HG03521 (cell line): ENCODE measurements around the gene FAM241B.

Experiments used
- ATAC-seq: cut with Tn5 transposase; IDR thresholded peaks from one replicate; pipeline ENCODE4 v1.9.1; 2021; ENCODE audit warnings: mild to moderate bottlenecking, moderate library complexity; ENCODE audit not compliant: unreplicated experiment

FAM241B gene

DNA sequence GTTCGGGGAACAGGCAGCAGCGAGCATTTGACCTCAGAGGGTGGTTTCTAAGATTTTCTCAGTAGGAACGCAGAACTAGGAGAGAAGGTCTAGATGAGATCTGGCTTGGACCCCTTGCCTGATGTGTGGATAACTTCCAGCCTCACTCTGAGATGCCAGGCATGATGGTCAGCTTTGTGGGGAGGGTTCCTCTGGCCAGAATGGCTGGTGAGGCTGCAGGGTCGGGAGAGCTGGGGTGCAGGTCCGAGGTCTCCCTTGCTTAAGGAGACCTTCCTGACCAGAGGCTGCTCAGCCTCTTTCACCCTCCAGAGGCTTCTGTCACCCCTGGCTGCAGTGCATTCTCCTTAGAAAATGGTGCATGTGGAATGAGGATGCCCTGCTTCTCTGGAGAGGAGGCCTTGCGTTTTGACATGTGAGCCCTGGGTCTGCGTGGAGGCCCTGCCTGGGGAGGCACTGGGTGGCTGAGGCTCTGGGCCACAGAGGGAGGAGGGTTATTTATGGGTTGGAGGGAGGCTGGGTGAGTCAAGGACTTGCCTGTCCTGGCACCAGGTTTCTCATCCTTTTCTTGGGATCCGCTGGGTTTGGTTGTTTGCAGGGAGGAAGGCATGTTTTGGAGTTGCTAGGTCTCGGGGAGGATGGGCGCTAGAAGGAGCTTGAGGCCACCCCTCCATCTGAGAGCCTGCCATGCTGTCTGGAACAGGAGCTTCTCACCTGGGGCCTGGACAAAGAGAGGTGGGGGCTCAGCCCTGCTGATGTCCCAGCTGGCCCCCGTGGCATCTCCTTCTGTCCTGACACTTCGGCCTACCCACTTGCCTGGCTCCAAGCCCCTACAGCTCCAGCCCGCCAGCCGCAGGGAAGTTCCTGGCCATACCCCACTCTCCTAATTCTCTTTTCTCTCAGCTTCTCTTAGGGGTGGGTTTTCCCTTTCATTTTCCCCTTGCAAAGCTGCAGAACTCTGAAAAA lies 3.9 kb downstream of the FAM241B start:
- no peak for ATAC-seq

DNA sequence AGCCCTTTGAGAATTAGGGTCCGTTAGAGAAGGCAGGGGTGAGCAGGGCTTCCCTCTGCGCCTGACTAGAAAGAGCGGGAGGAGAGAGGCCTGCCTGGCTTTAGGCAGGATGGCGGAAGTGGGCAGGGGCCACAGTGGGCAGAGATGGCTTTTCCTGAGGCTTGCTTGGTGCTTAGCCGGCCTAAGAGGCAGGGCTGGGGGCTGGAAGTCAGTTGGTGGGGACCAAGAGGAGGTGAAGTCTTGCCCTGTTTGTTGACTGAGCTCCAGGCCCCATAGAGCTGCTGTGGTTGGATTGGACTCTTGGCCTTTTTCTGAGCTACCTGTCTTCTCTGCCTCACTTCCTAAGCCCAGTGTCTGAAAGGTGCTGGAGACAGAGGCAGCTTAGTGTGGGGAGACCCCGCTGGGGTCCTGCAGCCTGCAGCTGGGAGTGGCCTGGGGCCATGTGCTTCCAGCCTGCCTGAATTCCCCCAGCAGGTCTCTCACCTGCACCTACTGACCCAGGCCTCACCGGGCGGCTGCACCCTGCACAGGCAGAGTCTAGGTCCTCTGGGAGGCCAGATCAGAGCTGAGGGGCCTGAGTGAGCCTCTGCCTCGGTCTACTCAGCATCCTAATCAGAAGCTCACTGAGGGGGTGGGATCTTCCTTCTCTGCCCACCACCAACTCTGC lies 4.8 kb downstream of the FAM241B start:
- ATAC-seq, result no peak

DNA sequence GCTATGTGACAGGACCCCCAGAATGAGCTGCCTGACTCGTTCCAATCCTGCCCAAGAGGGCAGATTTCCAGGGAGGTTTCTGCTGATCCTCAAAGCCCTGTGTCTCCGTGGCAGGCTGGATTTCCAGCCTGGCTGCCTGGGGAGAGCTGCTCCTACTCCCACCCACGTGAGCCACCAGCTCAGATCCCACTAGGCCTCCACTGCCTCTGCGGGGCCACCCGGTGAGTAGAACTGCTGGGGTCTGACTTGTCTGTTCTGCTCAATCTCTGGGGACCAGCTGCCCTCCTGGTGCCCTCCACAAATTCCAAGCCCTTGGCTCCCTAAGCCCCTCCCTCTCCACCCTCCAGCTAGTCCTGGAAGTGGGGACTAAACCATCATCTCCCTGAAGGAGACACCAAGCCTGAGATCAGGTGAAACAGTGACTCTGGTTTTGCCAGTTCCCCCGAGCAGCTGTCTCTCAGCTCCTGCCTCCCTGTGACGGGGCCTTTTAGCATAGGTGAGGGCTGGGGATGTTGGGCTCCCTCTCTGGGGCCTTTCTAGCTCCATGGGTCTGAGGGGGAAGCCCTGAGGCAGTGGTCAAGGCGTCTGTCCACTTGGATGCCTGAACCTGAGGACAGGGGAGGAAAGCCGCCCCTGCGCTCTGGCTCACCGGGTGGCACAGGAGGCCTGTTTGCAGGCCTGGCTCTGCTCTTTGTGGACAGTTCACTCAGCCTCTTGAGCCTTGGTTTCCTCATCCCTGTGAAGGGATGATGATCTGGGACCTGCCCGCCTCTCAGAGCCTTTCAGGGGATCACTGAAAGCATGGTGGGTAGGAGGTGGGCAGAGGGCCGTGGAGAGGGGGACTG lies 5.6 kb downstream of the FAM241B start:
- no peak for ATAC-seq

DNA sequence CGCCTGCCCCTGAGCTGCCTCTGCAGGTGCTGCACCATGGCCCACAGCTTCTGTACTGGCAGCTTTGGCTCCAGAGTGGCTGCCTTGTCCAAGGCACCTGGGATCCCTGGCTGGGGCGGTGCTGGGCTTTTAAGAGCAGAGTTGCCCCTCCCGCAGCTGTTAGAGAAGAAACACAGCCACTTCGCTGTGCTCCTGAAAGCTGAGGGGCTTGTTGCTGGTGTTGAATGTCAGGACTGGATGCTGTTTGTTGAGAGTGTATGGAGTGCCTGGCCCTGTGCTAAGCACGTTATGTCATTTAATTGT lies 6.2 kb downstream of the FAM241B start:
- ATAC-seq, result no peak

DNA sequence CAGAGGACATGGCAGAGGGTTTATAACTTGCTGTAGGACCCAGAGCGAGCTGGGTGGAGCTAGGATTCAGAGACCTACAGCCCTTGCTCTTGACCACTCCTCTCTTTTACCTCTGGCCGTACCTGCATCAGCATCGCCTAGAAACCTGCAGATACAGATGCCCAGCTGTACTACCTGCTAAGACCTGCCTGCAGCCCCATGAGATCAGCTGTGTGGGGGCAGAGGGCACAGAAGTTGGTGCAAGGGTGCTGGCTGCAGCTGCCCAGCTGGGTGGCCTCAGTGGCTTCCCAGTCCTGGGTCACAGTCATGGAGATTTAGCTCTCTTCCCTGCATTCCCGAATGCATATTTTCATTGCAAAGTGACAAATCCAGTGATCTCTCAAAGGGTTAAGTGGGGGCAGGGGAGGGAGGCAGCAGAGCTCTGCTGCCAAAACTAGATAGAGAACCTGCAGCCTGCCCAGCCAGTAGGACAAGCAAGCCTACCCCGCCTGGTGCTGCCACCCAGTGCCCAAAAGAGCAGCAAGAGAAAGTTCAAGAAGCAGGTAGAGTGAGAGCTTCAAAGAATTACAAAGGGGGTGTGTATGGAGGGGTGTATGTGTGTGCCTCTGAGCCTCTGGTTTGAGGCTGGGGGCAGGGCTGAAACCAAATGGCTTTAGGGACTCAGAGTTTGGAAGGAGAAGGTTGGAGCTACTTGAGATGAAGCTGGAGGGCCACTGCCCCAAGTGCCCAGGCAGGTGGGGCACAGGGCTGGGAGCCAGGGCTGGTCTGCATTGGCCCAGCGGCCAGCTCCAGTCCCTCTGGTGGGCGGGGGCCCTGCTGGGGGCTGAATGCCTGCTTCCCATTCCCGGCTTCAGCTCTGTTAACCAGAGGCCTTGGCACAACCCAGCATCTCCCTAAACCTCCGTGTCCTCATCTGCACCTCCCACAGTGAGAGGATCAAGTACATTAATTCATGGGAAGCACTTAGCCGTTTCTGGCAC lies 6.9 kb downstream of the FAM241B start:
- no peak for ATAC-seq

DNA sequence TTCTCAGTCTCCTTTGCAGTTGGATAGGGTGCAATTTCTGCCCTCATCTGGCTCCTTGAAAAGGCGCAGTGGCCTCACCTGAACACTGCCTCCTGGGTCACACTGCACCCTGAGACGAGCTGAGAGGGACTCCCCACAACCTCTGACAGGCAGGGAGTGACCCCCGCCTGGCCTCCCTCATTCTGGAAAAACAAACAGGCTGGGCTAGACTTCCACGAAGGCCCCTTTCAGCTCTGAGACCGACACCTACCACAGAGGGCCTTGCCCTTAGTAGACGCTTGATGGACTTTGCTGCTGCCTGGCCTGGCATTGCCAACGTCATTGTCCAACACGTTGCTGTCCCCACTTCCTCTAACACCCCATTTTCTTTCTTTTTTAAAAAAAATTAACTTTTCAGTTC lies 8.6 kb downstream of the FAM241B start:
- no peak for ATAC-seq

DNA sequence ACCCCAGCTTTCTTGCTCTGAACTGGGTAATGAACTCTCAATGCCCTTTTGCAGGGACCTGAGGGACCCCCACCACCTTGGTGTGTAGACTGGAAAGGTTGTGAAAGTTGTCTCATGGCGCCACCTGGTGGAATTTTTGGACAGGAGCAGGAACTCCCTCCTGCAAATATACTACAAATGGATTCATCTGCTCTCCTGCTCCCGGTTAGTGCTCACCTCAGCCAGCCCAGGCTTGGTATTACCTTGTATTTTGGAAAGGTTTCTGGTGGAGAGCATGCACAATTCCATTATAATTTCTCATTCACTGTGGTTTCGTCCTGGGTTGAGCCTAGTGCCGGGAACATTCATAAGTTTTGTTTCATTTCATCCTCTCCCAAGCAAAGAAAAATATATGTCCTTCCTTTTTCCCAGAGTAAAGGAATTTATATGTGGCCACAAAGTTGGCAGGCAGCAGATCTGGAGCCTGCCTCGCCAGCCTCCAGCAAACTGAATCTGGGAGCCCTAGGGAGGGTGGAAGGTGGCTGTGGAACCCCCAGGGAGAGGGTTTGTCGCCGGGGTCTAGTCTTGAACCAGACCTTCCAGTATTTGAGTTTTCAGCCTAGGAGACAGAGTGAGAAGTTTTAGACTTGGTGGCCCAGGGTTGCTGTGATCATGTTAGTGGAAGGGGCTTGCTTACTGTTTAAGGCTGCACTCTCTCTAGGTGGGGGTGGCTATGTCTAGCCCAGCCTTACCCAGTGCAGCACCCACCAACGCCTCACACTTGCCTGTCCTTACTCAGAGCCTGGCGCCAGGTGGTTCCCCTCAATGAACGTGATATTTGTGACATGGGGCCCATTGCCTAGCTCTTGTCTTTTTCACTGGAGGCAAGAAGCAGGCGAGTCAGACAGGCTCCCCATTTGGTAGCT lies 9.5 kb downstream of the FAM241B start:
- no peak for ATAC-seq

DNA sequence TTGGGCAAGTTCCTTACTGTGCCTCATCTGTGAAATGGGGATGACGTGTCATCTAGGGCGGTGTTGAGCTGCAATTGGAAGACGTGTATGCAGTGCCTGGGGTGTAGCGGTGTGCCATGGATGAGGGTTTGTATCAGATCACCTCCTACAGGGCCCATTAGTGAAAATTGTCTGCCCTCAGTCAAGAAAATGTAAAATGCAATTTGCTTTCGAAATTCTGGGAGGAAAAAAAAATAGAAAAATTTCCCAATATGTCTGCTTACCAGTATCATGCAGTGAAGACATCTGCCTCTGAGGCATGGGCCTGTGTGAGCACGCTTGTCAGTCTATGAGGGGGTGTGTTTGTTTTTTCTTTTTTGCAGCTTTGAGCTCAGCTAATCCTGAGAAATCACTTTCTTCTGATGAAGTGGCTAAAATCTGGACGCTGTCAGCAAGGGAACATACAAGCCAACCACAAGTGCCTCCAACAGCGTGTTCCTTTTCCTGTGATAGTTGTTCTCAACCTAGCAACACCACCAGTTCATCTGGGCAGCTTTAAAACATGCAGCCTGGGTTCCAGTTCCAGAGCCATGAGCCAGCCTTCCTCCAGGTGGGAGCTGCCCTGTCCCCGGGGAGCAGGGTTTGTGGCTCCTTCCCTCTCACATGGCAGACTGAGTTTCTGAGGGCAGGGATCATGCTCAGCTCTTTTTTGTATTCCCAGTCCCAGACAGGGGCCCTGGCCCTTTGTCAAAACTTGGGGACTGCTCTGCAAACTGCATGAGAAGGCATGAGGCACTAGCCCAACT lies 10.3 kb downstream of the FAM241B start:
- ATAC-seq, result no peak

DNA sequence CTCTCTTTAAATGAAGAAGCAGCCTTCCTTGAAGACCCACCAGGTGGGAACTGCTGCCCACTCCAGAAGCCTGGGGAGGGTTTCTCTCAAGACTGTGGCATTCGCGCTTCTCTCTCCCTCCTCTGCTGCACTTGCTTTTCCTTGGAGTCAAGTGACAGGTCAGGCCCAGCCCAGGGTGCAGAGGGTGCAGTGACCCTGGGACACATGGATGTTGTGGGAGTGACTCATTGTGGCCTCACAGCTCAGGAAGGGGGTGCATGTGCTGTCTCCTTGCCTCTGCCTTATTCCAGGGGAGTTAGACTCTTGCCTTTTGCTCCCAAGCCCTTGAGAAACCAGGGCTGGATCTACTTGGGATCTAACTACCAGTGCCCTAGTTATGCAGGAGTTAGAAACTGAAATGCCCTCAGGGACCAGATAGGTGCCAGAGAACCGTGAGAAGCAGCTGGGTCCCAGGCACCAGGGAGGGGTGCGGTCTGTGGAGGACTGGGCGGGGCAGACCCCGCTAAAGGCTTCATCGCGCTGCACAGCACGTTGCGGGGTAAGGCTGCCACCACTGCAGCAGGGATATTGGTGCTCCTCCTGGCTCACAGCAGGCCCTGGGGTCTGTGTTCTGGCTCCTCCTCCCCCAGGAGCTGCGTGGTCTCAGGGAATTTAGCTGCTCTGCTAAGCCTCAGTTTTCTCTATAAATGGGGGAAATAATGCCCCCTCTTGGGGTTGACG lies 11.4 kb downstream of the FAM241B start:
- no peak for ATAC-seq

DNA sequence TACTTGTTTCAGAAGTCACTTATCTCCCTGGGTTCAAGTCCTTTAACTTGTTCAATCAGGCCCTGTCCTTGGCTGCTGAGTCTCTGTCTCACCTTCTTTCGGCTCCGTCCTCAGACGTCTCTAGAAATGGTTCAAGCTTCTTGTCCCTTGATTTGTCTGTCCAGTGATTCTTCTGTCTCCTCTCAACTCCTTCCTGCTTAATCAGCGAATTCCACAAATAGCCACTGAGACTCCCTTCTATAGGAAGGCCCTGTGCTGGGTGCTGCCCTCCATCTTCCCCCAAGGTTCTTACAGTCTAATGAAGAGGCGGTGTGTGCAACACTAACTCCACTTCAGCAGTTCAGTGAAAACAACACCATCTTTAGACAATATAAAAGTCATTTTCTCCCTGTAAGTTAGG lies 12.7 kb downstream of the FAM241B start:
- no peak for ATAC-seq

DNA sequence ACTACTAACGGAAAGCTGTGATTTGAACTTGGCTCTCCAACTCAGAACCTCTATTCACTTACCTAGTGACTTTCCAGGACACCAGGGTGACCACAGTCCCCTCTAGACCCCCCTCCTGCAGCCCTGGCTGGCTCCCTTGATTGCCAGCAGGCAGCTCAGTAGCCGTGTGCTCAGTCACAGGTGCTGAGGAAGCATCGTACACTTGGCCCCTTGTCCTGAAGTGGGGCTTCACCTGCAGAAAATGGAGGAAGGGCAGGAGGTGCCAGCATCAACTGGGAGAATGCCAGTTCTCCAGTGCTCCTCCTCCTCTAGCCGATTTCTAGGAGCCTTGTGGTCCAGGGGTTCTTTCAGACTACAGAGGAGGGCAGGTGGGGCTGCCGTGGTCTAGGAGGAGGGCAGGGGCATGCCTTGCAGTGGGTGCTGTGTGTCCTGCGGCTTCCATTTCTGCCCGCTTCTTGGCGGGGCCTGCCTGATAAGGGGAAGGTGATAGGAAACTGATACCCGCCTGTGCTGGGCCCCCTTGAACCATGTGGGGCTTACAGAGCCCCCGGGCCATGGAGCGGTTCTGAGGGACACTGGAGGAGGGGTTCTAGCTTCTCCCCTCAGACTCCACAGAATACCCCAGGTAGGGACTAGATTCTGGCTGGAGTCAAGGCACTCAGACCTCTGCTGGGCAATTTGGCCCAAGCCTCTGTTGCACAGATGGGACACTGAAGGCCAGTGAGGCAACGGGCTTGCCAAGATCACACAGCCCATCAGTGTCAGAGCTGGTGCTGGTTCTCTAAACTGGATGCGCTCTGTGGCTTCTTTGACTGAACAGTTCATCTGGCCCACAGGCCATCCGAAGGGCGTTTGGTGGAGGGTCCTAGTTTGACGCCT lies 14.0 kb downstream of the FAM241B start:
- no peak for ATAC-seq

DNA sequence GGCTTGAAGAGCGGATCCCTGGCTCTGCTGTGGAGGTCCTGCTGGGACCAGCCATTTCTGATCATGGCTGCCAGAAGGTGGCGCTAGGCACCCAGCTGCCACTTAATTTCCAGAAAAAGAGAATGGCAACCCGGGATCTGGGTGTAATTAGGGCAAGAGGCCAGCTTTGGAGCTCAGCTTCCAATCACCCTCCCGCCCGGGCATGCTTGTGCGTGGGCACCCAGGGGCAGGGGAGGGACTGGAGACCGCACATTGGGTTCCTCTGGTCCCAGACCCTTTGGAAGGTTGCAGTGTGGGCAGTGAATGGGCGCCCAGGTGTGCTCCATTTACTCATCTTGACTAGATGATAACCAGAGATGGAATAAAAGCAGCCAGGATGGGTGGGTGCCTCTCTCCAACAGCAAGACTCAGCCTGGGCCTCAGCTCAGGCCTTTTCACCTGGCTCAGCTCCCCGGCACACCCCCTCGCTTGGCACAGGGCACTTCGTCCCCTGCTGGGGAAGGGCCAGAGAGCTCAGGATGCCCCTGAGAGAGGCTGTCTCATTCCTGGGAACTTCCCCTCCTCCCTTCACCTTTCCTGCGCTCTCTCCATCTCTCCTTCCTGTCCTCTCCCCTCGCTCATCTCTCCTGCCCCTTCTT lies 14.7 kb downstream of the FAM241B start:
- ATAC-seq, result no peak

DNA sequence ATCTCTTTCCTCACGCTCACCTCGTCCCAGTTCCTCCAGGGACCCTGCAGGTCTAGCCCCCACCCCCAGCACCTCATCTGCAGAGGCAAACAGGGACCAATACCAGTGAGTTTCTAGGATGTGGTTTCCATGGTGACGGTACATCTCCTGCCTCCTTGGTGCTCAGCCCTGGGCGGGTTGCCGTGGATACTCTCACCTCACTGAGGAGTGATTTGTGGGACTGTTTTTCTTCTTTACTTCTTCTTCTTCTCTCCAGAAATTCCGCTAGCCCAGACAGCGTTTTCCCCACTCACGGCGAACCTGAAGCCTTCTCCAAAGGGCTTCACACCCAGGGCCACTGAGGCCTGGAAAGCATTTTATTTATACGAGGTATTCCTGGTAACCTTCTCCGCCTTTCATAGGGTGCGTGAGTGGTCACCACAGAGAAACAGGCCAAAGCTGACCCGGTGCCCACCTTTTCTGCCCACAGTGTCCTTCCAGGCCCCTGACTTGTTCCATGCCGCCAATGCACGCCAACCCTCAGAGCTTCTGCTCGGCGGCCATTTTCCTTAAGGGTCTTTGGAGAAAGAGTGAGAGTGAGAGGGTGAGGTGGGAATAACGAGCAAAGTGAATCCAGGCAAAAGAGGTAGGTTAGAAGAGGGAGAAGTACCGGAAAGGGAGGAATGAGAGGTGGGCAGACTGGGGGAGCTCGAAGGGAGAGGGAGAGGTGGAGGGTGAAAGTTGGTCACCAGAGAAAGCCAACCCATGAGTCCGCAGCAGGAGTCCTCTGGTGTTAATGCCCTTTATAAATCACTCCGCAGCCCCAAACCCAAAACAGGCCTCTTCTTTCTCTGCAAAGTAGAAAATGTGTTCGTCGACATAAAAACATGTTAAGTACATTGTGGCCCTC lies 15.5 kb downstream of the FAM241B start:
- ATAC-seq, result no peak

DNA sequence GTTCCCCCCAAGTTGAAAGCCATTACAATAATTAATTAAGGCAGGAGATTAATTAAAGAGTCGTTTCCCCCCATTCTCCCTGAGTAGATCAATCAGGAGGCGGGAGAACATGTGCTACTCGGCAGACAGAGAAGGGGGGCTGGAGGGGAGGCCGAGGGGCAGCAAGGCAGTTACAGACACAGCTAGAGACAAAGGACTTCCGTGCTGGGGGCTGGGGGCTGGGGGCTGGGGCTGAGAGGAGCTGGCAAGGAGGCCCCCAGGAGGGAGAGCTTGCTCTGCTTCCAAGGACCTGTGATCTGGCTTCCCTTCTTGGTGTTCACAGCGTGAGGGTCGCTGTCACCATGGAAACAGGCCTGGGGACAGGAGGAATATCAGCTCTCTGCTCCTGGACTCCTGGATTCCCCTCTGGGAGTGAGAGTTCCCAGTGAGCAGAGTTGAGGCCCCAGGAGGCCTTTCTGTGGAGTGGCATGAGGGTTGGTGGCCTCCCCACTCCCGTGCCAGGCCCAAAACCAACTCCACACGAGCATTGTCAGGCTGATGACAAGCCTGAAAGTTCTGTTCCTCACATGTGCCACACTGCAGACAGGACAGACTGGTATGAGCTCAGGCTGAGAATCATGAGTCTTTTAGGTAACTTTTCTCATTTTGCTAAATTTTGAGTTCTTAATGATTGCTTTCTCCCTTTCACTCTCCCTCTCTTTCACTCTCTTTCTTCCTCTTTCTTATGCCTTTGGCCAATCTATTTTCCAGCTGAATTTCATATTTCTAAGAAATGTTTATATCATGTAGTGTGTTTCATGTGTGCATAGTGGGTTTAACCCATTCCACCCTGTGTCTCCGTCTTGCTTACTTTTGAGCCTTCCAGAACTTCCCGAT lies 16.4 kb downstream of the FAM241B start:
- ATAC-seq, result no peak

DNA sequence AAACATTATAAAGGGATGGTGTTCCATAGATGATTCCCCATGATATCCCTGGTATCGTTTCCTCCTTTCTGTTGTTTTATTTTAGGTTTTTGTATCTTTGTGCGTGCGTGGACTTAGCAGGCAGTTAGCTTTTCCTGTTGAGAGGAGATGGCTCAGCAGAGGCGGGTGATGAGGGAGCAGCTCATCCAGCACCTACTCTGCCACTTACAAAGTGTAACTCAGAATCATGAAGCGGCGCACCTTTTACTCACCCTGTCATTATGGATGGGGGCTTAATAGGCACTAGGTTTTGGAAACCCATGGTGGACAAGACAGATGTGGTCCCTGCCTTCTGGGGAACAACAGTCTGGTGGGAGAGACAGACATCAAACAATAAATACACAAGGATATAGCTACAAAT lies 17.1 kb downstream of the FAM241B start:
- ATAC-seq, result no peak
